OCI-LY1 (cell line): ENCODE data around the gene GRK4.

Experiments
- H2AFZ ChIP-seq: fragments of 200-600 bp; sonication (generic), shearing (Covaris generic); 2 replicates; pipeline ENCODE4 v1.6.0; 2014; ENCODE audit warnings: antibody characterized with exemption, mild to moderate bottlenecking, low read length
- H3F3A ChIP-seq: fragments of 200-600 bp; sonication (generic), shearing (Covaris generic); 2 replicates; pipeline ENCODE4 v1.6.0; 2014; ENCODE audit warnings: mild to moderate bottlenecking, antibody characterized with exemption, low read length, moderate library complexity; ENCODE audit not compliant: insufficient read depth
- H3K27ac ChIP-seq: fragments of 200-600 bp; sonication (generic); 2 replicates; pipeline ENCODE4 v1.5.1; 2014; ENCODE audit warnings: low read length, mixed run types, mild to moderate bottlenecking, low read depth; ENCODE audit not compliant: poor library complexity, severe bottlenecking
- H3K27me3 ChIP-seq: fragments of 200-600 bp; sonication (generic); 2 replicates; pipeline ENCODE4 v1.6.0; 2014; ENCODE audit warnings: antibody characterized with exemption, mild to moderate bottlenecking, low read length, moderate library complexity; ENCODE audit not compliant: insufficient read depth
- H3K36me3 ChIP-seq: fragments of 200-600 bp; sonication (generic); 2 replicates; pipeline ENCODE4 v1.6.1; 2014; ENCODE audit warnings: mild to moderate bottlenecking, antibody characterized with exemption, low read length, moderate library complexity, mixed read lengths; ENCODE audit not compliant: insufficient read depth
- H3K4me1 ChIP-seq: fragments of 200-600 bp; sonication (generic); 2 replicates; pipeline ENCODE4 v1.5.1; 2014; ENCODE audit warnings: mild to moderate bottlenecking, low read length, moderate library complexity; ENCODE audit not compliant: insufficient read depth, severe bottlenecking
- H3K4me2 ChIP-seq: fragments of 200-600 bp; sonication (generic), shearing (Covaris generic); 2 replicates; pipeline ENCODE4 v1.6.1; 2014; ENCODE audit warnings: low read length
- H3K4me3 ChIP-seq: fragments of 200-600 bp; sonication (generic); 2 replicates; pipeline ENCODE4 v1.5.1; 2014; ENCODE audit warnings: low read length, low read depth, mild to moderate bottlenecking, mixed read lengths; ENCODE audit not compliant: poor library complexity, severe bottlenecking
- H3K79me2 ChIP-seq: fragments of 200-600 bp; shearing (Covaris generic); 2 replicates; pipeline ENCODE4 v1.6.1; 2016; ENCODE audit warnings: mixed run types, low read length, mixed read lengths; ENCODE audit not compliant: insufficient read depth
- H3K9ac ChIP-seq: fragments of 200-600 bp; sonication (generic), shearing (Covaris generic); 2 replicates; pipeline ENCODE4 v1.6.1; 2014; ENCODE audit warnings: mild to moderate bottlenecking, low read length, mixed read lengths
- H3K9me2 ChIP-seq: fragments of 200-600 bp; sonication (generic), shearing (Covaris generic); 2 replicates; pipeline ENCODE4 v1.6.1; 2014; ENCODE audit warnings: low read depth, mild to moderate bottlenecking, low read length, mixed read lengths
- H3K9me3 ChIP-seq: fragments of 200-600 bp; shearing (Covaris generic); 2 replicates; pipeline ENCODE4 v1.6.1; 2014; ENCODE audit warnings: low read length, mixed read lengths
- H4K20me1 ChIP-seq: fragments of 200-600 bp; sonication (generic), shearing (Covaris generic); 2 replicates; pipeline ENCODE4 v1.6.0; 2016; ENCODE audit warnings: mild to moderate bottlenecking, low read length; ENCODE audit not compliant: insufficient read depth
- CTCF ChIP-seq: fragments of 200-600 bp; sonication (generic), shearing (Covaris generic); IDR thresholded peaks from 2 replicates; pipeline ENCODE4 v1.5.1; 2017; ENCODE audit warnings: mild to moderate bottlenecking, antibody characterized with exemption, low read length, moderate library complexity, mixed read lengths
- EZH2 ChIP-seq: fragments of 200-600 bp; sonication (generic), shearing (Covaris generic); IDR thresholded peaks from 2 replicates; pipeline ENCODE4 v1.8.0; 2017; ENCODE audit warnings: borderline replicate concordance, mixed run types, mild to moderate bottlenecking, antibody characterized with exemption, low read length, moderate library complexity, mixed read lengths

GRK4 gene

DNA sequence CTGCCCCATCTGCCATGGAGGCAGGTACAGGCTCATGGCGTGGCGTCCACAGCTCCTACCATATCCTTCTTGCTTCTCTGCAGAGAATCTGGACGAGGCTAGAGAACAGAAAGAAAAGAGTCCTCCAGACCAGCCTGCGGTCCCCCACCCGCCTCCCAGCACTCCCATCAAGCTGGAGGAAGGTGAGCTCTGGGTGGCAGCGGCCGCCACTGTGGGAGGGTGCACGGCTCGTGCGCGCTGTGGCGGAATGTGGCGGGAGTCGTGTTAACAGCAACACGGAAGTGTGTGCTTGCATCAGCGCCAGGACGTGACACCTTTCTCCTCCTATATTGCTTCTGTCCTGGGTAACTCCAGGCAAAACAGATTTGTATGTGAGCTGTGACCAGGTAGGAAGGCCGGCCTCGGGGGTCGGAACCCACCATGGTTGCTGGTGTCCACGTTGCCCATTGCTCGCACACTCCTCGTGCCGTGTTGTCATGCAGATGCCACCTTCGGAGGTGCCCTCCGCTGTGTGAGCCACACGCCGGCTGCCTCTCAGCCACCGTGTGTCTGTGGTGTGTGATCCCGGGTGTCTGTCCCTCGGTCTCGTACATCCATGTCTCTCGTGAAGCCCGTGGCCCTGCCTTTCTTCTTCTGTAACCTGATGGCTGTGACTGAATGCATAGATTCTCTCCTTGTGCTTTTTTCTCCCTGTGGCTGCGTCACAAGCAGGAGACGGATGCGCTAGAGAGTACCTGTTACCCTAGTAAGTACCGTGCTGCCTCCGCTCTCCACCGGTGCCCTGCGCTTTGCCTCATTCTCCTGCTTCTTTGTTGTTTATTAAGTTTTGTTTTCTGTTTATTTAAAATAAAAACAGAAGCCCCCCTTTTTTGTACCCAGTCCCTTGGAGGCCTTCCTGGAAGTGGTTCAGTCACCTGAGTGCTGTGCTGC lies 37.2 kb upstream of the GRK4 start:
- Histone ChIP-seq H3K27me3 (no peaks in the 10 kb centered on the region), H4K20me1 (no peaks in the 10 kb centered on the region), H3K4me2 (no peak overlapping the region), H3K9me3 (no peaks in the 10 kb centered on the region), H3K27ac (no peak overlapping the region), H2AFZ (no peak overlapping the region), H3K79me2 (no peaks in the 10 kb centered on the region), H3K9me2 (no peaks in the 10 kb centered on the region), H3K4me1 (peaks cover 23% of the 10 kb centered on the region), H3K9ac (no peak overlapping the region), H3F3A (no peaks in the 10 kb centered on the region), H3K36me3 (peaks cover 12% of the 10 kb centered on the region; the same call in 1 of the 2 replicates), H3K4me3 (no peak overlapping the region)
- TF ChIP-seq EZH2, result no peak
- no peak for TF ChIP-seq CTCF

DNA sequence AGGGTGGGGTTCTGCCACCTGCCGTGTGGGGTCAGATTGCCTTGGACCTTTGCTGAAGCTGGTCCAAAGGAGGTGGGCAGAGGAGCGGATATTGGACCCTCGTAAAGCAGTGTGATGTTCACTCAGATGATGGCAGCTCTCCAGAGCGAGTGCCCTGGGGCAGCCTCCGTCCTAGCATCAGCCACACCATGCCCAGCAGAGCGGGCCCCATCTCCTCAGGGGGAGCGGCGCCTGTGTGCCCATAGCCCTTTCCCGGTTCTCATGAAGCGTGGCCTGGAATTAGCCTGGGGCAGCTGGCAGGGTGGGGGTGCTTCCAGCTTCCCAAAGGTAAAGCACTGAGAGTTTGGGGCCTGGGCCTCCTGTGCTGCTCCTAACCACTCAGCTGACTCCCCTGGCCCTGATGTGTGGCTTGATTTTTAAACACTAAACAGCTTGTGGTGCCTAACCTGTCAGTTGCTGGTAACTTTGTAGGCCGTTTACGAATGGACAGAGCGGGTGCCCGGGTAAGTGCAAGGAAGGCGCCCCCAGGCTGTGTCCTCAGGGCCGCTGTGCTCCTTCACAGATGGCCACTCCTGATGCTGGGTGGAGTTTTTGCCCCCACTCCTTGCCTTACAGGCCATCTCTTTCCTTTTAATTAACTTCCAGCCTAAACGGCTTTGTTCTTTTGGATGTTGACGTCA lies 36.2 kb upstream of the GRK4 start:
- Histone ChIP-seq H2AFZ (no peak overlapping the region), H3K4me2 (no peak overlapping the region), H3K9ac (no peak overlapping the region), H3K27me3 (no peaks in the 10 kb centered on the region), H3K79me2 (no peaks in the 10 kb centered on the region), H3K27ac (no peak overlapping the region), H4K20me1 (no peaks in the 10 kb centered on the region), H3K4me3 (no peak overlapping the region), H3K4me1 (peaks cover 31% of the 10 kb centered on the region), H3K9me3 (no peaks in the 10 kb centered on the region), H3K36me3 (peaks cover 16% of the 10 kb centered on the region; the same call in 1 of the 2 replicates), H3F3A (no peaks in the 10 kb centered on the region), H3K9me2 (no peaks in the 10 kb centered on the region)
- TF ChIP-seq CTCF (no peak), EZH2 (no peak)

DNA sequence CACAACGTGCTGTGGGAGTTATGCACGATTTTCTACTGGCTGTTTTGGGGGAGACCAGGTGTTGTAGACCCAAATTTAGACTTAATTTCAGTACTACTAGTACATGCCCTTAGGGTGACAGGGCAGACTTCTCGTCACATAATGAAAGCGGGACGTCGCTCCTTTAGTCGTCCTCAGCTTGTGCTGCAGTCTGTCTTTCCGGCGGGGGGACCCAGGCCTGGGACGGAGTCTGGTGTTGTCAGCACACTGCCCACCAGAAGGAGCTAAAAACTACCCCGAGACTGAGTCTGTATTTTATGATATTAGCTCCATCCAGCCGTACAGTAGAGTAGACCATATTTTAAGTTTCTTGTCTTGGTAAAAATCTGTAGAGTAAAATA lies 35.7 kb upstream of the GRK4 start:
- Histone ChIP-seq H2AFZ (no peak overlapping the region), H3K4me1 (peaks cover 31% of the 10 kb centered on the region), H4K20me1 (no peaks in the 10 kb centered on the region), H3K4me3 (no peak overlapping the region), H3K9me2 (no peaks in the 10 kb centered on the region), H3K36me3 (peaks cover 16% of the 10 kb centered on the region; the same call in 1 of the 2 replicates), H3K9me3 (no peaks in the 10 kb centered on the region), H3F3A (no peaks in the 10 kb centered on the region), H3K27ac (no peak overlapping the region), H3K79me2 (no peaks in the 10 kb centered on the region), H3K27me3 (no peaks in the 10 kb centered on the region), H3K9ac (no peak overlapping the region), H3K4me2 (no peak overlapping the region)
- TF ChIP-seq CTCF (no peak), EZH2 (no peak)
